IMR-90 (cell line): Measurements from ENCODE around the gene CUX1. TPM values are rescaled to one million over a fixed set of nuclear protein-coding genes. Genes with fewer than 3 reads are reported as not detected.

Experiments used
- ATAC-seq: fragments of 200-7000 bp; cut with Tn5 transposase; 2 replicates; pipeline ENCODE4 v1.9.1; 2020; ENCODE audit warnings: low read depth, mild to moderate bottlenecking, moderate library complexity
- BruUV-seq: library from RNA; stranded (reverse); fragments of 400-500 nt; replicated peaks from 2 replicates; lab custom pipeline; 2021; lab: Mats Ljungman, UMichigan
- CTCF ChIA-PET: fragments of 300-600 bp; formaldehyde crosslinking; extraction: SDS; loops from one replicate; lab custom pipeline; 2021; ENCODE audit warnings: antibody characterized with exemption; lab: Yijun Ruan, JAX
- POLR2A ChIA-PET: fragments of 300-600 bp; sonication (Branson Sonifier 250); formaldehyde crosslinking; loops from one replicate; lab custom pipeline; 2022; ENCODE audit warnings: antibody characterized with exemption; ENCODE audit not compliant: unreplicated experiment; lab: Charles Lee
- DNase-seq: peaks from one replicate; pipeline ENCODE4 v3.0.0; 2013
- H2AFZ ChIP-seq: replicated peaks from 2 replicates; pipeline ENCODE3; 2013; ENCODE audit warnings: low read length, mild to moderate bottlenecking; ENCODE audit not compliant: poor library complexity
- H2AK5ac ChIP-seq: 2 replicates; pipeline ENCODE4 v1.6.1; 2013; ENCODE audit warnings: low read depth, low read length, inconsistent platforms
- H2AK9ac ChIP-seq: replicated peaks from 2 replicates; pipeline ENCODE3; 2013; ENCODE audit warnings: mild to moderate bottlenecking, low read depth, low read length, moderate library complexity; ENCODE audit not compliant: poor library complexity
- H2BK120ac ChIP-seq: 2 replicates; pipeline ENCODE4 v1.6.1; 2013; ENCODE audit warnings: low read depth, low read length, inconsistent platforms
- H2BK15ac ChIP-seq: 3 replicates; pipeline ENCODE4 v1.6.1; 2013; ENCODE audit warnings: low read depth, low read length, inconsistent platforms
- H2BK20ac ChIP-seq: 2 replicates; pipeline ENCODE4 v1.6.1; 2013; ENCODE audit warnings: low read depth, mild to moderate bottlenecking, inconsistent platforms, low read length, moderate library complexity
- H2BK5ac ChIP-seq: 2 replicates; pipeline ENCODE4 v1.6.1; 2013; ENCODE audit warnings: mild to moderate bottlenecking, low read depth, low read length, inconsistent platforms; ENCODE audit not compliant: poor library complexity, severe bottlenecking
- H3K14ac ChIP-seq: replicated peaks from 2 replicates; pipeline ENCODE4 v1.6.1; 2013; ENCODE audit warnings: low read depth, low read length, inconsistent platforms
- H3K18ac ChIP-seq: 2 replicates; pipeline ENCODE4 v1.6.1; 2013; ENCODE audit warnings: low read depth, low read length, control low read depth
- H3K23ac ChIP-seq: 2 replicates; pipeline ENCODE4 v1.6.1; 2013; ENCODE audit warnings: low read depth, low read length, inconsistent platforms
- H3K27ac ChIP-seq: 2 replicates; pipeline ENCODE4 v1.5.1; 2013; ENCODE audit warnings: mild to moderate bottlenecking, control low read depth, low read length; ENCODE audit not compliant: insufficient read depth
- H3K27me3 ChIP-seq: 2 replicates; pipeline ENCODE4 v1.6.1; 2013; ENCODE audit warnings: low read length; ENCODE audit not compliant: control insufficient read depth, insufficient read depth
- H3K36me3 ChIP-seq: 2 replicates; pipeline ENCODE4 v1.6.1; 2013; ENCODE audit warnings: low read length, mixed read lengths; ENCODE audit not compliant: control insufficient read depth, insufficient read depth
- H3K4ac ChIP-seq: 2 replicates; pipeline ENCODE4 v1.6.1; 2013; ENCODE audit warnings: low read depth, low read length, inconsistent platforms
- H3K4me1 ChIP-seq: 2 replicates; pipeline ENCODE4 v1.6.1; 2013; ENCODE audit warnings: low read length, mixed read lengths; ENCODE audit not compliant: control insufficient read depth, insufficient read depth
- H3K4me2 ChIP-seq: 2 replicates; pipeline ENCODE4 v1.6.1; 2013; ENCODE audit warnings: low read depth, mild to moderate bottlenecking, control low read depth, low read length, moderate library complexity
- H3K4me3 ChIP-seq: 2 replicates; pipeline ENCODE4 v1.5.1; 2013; ENCODE audit warnings: low read depth, mild to moderate bottlenecking, control low read depth, low read length, moderate library complexity; ENCODE audit not compliant: insufficient read depth
- H3K56ac ChIP-seq: 2 replicates; pipeline ENCODE4 v1.6.1; 2013; ENCODE audit warnings: low read length, inconsistent platforms; ENCODE audit not compliant: insufficient read depth; ENCODE audit errors: extremely low read depth
- H3K79me1 ChIP-seq, 2 experiments: 2 replicates each; pipeline ENCODE4 v1.6.1; 2013; ENCODE audit warnings: low read length in 2 of 2, inconsistent platforms in 1 of 2, low read depth in 1 of 2
- H3K9ac ChIP-seq: 2 replicates; pipeline ENCODE4 v1.6.1; 2013; ENCODE audit warnings: low read depth, low read length, control low read depth
- H3K9me1 ChIP-seq: 2 replicates; pipeline ENCODE4 v1.6.1; 2013; ENCODE audit warnings: low read length, inconsistent platforms; ENCODE audit not compliant: insufficient read depth
- H3K9me3 ChIP-seq: 2 replicates; pipeline ENCODE4 v1.6.1; 2013; ENCODE audit warnings: low read length; ENCODE audit not compliant: control insufficient read depth, insufficient read depth
- H4K20me1 ChIP-seq: 2 replicates; pipeline ENCODE4 v1.6.1; 2013; ENCODE audit warnings: low read length, inconsistent platforms; ENCODE audit not compliant: insufficient read depth
- H4K5ac ChIP-seq: 2 replicates; pipeline ENCODE4 v1.6.1; 2013; ENCODE audit warnings: mild to moderate bottlenecking, low read depth, low read length, control low read depth
- H4K8ac ChIP-seq, 2 experiments: 2 replicates each; pipeline ENCODE4 v1.6.1; 2013; ENCODE audit warnings: low read depth in 2 of 2, low read length in 2 of 2, control low read depth in 1 of 2, inconsistent platforms in 1 of 2
- H4K91ac ChIP-seq: 2 replicates; pipeline ENCODE4 v1.6.1; 2013; ENCODE audit warnings: low read depth, low read length, inconsistent platforms; ENCODE audit not compliant: insufficient read depth
- FOS ChIP-seq: fragments of 150-350 bp; IDR thresholded peaks from 2 replicates; pipeline ENCODE4 v1.6.1; 2016; ENCODE audit warnings: low read depth, low read length
- POLR2A ChIP-seq: IDR thresholded peaks from 2 replicates; pipeline ENCODE4 v1.6.1; 2012; ENCODE audit warnings: mild to moderate bottlenecking, low read depth, low read length
- WGBS, 2 experiments: methylation state at CpG; one replicate each; pipeline versions ENCODE4 v1.1.5 to v1.1.7; 2013; ENCODE audit warnings: missing lambda C conversion rate in 2 of 2; ENCODE audit not compliant: insufficient read length in 1 of 2; ENCODE audit errors: extremely low coverage in 2 of 2; 5-methylcytosine and 5-hydroxymethylcytosine counted together
- dilution Hi-C: fragments of 300-500 bp; cut with HindIII; formaldehyde crosslinking; loops from one replicate; pipeline ENCODE4 v1.14.3; 2018; ENCODE audit warnings: low sequenced_read_pairs; ENCODE audit not compliant: unreplicated experiment
- in situ Hi-C: fragments of 300-500 bp; cut with MboI; formaldehyde crosslinking; loops from 3 replicates; pipeline ENCODE4 v1.14.3; 2019; ENCODE audit warnings: low sequenced_read_pairs, inconsistent platforms, mixed read lengths
- intact Hi-C: fragments of 100-400 bp; cut with micrococcal nuclease; formaldehyde crosslinking; loops from 2 replicates; pipeline ENCODE4 v1.10.0; 2022
- polyA plus RNA-seq, 3 experiments: library from polyadenylated mRNA; depleted of rRNA; stranded (reverse); fragments of >200 nt; gene quantifications; 2 replicates each; pipeline ENCODE4 v1.2.3, GENCODE V29; 2012; ENCODE audit warnings: low replicate concordance in 1 of 3
- total RNA-seq: library from RNA; depleted of rRNA; stranded (reverse); fragments of >200 nt; gene quantifications from 2 replicates; pipeline ENCODE4 v1.2.3, GENCODE V29; 2012

CUX1 gene
- total and polyA plus RNA-seq, 2 of the 4 experiments (the other 2 are of a cell fraction), result 19.7 to 46.4 TPM

DNA sequence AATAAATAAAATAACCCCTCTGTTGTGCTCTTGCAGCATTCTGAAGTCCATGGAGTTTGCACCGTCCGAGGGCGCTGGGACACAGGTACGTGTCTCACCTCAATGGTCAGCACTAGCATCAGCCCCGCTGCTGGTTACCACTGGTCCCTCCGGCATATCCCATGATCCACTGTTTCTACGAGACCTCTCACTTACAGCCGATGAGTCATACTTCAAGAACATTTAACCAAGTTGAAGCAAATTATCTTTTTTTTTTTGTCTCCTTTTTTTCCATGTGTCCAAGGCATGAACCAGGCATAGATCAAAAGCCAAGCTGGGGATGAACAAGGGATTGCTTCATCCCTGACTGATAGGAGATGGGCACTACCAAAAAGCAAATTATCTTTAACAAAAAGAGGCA lies 376.4 kb downstream of the CUX1 start:
- no peaks in the 10 kb centered on the region for H3K27me3 ChIP-seq
- H3K23ac ChIP-seq, result no peak overlapping the region
- H4K5ac ChIP-seq, result no peak overlapping the region
- no peak overlapping the region for H3K14ac ChIP-seq
- ChIA-PET POLR2A (no interaction called here), CTCF (interaction anchor here (0.6 kb wide), 2 partner anchors 14 to 384 kb away, joined by 3 to 6 read pairs; no protein-coding TSS in a partner anchor)
- H2AK9ac ChIP-seq, result no peak overlapping the region
- no peaks in the 10 kb centered on the region; the same call in 1 of the 2 replicates for H3K9me1 ChIP-seq
- no peak overlapping the region for H3K18ac ChIP-seq
- no peak overlapping the region for H2BK20ac ChIP-seq
- no TSS peak for BruUV-seq
- peaks cover 0 to 11% of the 10 kb centered on the region in 2 experiments; a peak in 1 of 4 replicates for H3K79me1 ChIP-seq
- in situ Hi-C loops (no loop called here), dilution Hi-C loops (no loop called here), intact Hi-C loops (no loop called here)
- peaks cover 54% of the 10 kb centered on the region for H3K36me3 ChIP-seq
- no peak overlapping the region for H2AFZ ChIP-seq
- no peak overlapping the region for H2AK5ac ChIP-seq
- whole genome bisulfite sequencing, 2 experiments, result 100% methylated on average over 4 of the region's 8 CpGs; no CpG with 5 or more reads in 1 of the 2 experiments
- H3K56ac ChIP-seq, result no peak overlapping the region
- no peak overlapping the region for H3K4ac ChIP-seq
- H4K8ac ChIP-seq, result no peak overlapping the region
- H4K91ac ChIP-seq, result no peak overlapping the region
- H3K27ac ChIP-seq, result no peak overlapping the region
- no peaks in the 10 kb centered on the region for H4K20me1 ChIP-seq
- peak; percentile 51; the same call in 1 of the 2 replicates for ATAC-seq
- H3K4me2 ChIP-seq, result no peak overlapping the region
- no peak overlapping the region for H3K9ac ChIP-seq
- H2BK120ac ChIP-seq, result no peak overlapping the region
- TF ChIP-seq POLR2A, result no peak
- peak; percentile 78 for TF ChIP-seq FOS
- DNase-seq, result peak; percentile 45
- H2BK15ac ChIP-seq, result no peak overlapping the region
- no peak overlapping the region for H3K4me3 ChIP-seq
- H3K9me3 ChIP-seq, result no peaks in the 10 kb centered on the region
- H2BK5ac ChIP-seq, result no peak overlapping the region
- H3K4me1 ChIP-seq, result no peaks in the 10 kb centered on the region
